Progenitor cell of endocrine pancreas (in vitro differentiated cells): Measurements from ENCODE around the gene BTBD9. TPM values are rescaled to one million over a fixed set of nuclear protein-coding genes. Genes with fewer than 3 reads are reported as not detected.

Experiments used
- DNase-seq: peaks from one replicate; pipeline ENCODE4 v3.0.0; 2021; ENCODE audit warnings: low spot score; ENCODE audit not compliant: unreplicated experiment
- H3K27ac Mint-ChIP-seq: 2 replicates; pipeline ENCODE4 v1.8.0; 2021; ENCODE audit warnings: mild to moderate bottlenecking, moderate library complexity, mixed read lengths
- H3K27me3 Mint-ChIP-seq: 2 replicates; pipeline ENCODE4 v1.8.0; 2021; ENCODE audit warnings: mixed read lengths
- H3K36me3 Mint-ChIP-seq: 2 replicates; pipeline ENCODE4 v1.8.0; 2022; ENCODE audit warnings: mixed read lengths; ENCODE audit not compliant: insufficient read depth
- H3K4me1 Mint-ChIP-seq: 2 replicates; pipeline ENCODE4 v1.8.0; 2021; ENCODE audit warnings: low read depth, mixed read lengths
- H3K4me3 Mint-ChIP-seq: 2 replicates; pipeline ENCODE4 v1.8.0; 2021; ENCODE audit warnings: low read depth, mild to moderate bottlenecking, moderate library complexity, mixed read lengths
- H3K9me3 Mint-ChIP-seq: 2 replicates; pipeline ENCODE4 v1.8.0; 2021; ENCODE audit warnings: low read depth, mixed read lengths
- total RNA-seq: library from RNA; stranded (reverse); gene quantifications from 2 replicates; pipeline ENCODE4 v1.2.1, GENCODE V29; 2021
- TF ChIP-seq, protein P1 (sequence below): fragments of 200-600 bp; sonication (generic); IDR thresholded peaks from one replicate; pipeline ENCODE4 v1.5.0; 2021; ENCODE audit warnings: antibody characterized with exemption, mild to moderate bottlenecking; ENCODE audit not compliant: unreplicated experiment

BTBD9 gene
- total RNA-seq, 1 donor from 2014 or later, result 25.9 TPM

DNA sequence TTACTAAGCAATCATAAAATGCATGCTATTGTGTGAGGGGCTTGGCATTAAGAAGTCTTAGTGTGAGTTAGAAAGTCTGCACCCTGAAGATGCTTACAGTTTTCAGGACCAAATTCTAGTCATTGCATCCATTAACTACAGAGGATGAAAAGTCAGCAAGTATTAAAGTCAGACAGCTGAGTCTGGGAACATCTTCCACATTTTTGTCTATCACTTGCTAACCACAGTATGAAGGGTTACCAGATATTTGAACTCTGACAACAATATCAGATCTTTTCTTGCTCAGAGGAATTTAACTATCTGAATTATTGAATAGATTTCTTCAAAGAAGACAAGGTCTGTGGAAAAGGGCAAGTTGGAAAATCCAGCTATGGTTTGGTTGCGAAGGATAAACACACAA, 264.4 kb downstream of the BTBD9 start:
- peaks cover 11% of the 10 kb centered on the region for H3K4me1 Mint-ChIP-seq
- H3K36me3 Mint-ChIP-seq, result no peaks in the 10 kb centered on the region
- no peaks in the 10 kb centered on the region for H3K9me3 Mint-ChIP-seq
- no peaks in the 10 kb centered on the region for H3K27me3 Mint-ChIP-seq
- H3K4me3 Mint-ChIP-seq, result no peak overlapping the region
- TF ChIP-seq, protein P1, sequence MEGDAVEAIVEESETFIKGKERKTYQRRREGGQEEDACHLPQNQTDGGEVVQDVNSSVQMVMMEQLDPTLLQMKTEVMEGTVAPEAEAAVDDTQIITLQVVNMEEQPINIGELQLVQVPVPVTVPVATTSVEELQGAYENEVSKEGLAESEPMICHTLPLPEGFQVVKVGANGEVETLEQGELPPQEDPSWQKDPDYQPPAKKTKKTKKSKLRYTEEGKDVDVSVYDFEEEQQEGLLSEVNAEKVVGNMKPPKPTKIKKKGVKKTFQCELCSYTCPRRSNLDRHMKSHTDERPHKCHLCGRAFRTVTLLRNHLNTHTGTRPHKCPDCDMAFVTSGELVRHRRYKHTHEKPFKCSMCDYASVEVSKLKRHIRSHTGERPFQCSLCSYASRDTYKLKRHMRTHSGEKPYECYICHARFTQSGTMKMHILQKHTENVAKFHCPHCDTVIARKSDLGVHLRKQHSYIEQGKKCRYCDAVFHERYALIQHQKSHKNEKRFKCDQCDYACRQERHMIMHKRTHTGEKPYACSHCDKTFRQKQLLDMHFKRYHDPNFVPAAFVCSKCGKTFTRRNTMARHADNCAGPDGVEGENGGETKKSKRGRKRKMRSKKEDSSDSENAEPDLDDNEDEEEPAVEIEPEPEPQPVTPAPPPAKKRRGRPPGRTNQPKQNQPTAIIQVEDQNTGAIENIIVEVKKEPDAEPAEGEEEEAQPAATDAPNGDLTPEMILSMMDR, result no peak
- no peak for DNase-seq
- H3K27ac Mint-ChIP-seq, result no peak overlapping the region

DNA sequence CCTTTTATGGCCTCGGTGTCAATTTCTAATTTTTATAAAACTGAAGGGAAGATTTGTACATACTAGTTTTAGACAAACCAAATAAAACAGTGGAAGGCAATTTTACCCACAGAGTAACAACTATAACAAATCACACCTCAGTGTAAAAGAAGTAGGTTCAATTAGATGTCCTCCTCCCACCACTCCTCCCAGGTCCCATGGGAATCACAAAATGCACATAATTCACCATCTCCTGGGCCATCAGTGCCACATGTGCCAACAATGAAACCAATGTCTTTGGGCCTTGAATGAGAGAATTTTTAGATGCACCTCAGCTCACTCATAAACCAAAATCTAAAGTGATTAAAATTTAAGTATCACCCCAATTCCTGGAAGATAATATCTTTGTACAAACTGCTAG, 267.8 kb downstream of the BTBD9 start:
- no peak overlapping the region for H3K27ac Mint-ChIP-seq
- no peaks in the 10 kb centered on the region for H3K36me3 Mint-ChIP-seq
- no peak overlapping the region for H3K4me3 Mint-ChIP-seq
- H3K27me3 Mint-ChIP-seq, result no peaks in the 10 kb centered on the region
- H3K4me1 Mint-ChIP-seq, result peaks cover 14% of the 10 kb centered on the region
- H3K9me3 Mint-ChIP-seq, result no peaks in the 10 kb centered on the region
- DNase-seq, result no peak
- TF ChIP-seq, protein P1, result no peak

DNA sequence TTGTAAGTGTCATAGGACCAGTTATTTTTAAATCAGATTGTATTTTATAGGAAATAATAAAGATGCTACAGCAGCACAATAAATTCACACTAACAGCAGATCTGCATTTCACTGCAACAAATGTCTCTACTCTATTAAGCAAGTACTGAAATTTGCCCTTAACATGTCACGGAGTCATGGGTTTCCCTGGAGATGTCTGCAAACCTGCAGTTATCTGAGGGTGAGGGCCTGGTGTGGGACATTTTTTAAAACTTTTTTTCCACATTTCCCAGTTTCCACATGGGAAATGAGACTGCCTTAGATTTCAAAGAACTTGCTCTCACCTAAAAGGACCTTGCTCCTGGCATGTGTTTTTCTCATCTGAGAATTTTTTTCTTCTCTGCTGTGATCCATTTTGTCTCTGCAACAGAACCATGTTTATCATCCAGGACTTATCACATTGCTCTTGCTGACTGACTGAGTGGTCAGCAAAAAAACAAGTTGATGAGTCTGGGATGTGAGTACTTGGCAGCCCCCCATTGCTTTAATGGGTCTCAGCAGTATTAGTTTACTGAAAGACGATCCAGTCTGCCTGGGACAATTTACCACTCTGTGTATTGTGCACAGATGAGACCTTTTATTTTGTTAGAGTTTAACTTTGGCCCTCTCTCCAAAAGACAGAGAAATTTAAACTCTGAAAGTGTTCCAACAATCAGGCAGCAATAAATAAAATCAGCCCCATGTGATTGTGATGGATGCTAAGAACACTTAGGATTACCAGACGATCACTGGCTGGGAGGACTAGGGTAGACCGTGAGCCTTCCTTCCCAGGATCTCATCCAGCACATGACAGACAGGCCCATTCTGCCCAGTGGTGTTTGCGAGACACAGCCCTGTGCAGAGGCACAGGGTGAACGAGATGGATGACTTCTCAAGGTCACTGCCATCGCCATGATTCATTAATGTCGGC, 268.8 kb downstream of the BTBD9 start:
- DNase-seq, result no peak
- no peak overlapping the region for H3K27ac Mint-ChIP-seq
- no peak overlapping the region for H3K4me3 Mint-ChIP-seq
- H3K9me3 Mint-ChIP-seq, result no peaks in the 10 kb centered on the region
- H3K4me1 Mint-ChIP-seq, result peaks cover 14% of the 10 kb centered on the region
- H3K36me3 Mint-ChIP-seq, result no peaks in the 10 kb centered on the region
- H3K27me3 Mint-ChIP-seq, result no peaks in the 10 kb centered on the region
- TF ChIP-seq, protein P1, result no peak

DNA sequence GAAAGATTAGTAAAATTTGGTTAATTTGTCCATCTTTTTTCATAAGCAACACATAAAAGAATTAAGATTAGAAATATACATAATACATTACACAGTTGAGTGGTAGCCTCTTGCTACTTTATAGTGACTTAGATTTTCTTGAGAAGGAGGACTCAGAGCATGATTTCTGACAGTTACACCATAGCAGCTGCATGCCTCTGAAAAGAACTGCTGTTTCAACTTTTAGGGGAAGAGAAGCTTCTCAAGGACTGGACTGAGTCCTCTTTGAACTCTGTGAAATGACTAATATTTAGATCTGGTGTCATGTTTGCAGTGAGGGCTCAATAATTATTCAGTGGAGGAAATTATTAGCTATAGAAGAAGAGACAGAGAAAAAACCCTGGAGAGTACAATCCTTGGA, 272.5 kb downstream of the BTBD9 start:
- Mint-ChIP-seq H3K36me3 (no peaks in the 10 kb centered on the region), H3K4me1 (peaks cover 7% of the 10 kb centered on the region), H3K9me3 (no peaks in the 10 kb centered on the region), H3K4me3 (no peak overlapping the region), H3K27ac (no peak overlapping the region), H3K27me3 (no peaks in the 10 kb centered on the region)
- no peak for DNase-seq
- TF ChIP-seq, protein P1, result no peak

DNA sequence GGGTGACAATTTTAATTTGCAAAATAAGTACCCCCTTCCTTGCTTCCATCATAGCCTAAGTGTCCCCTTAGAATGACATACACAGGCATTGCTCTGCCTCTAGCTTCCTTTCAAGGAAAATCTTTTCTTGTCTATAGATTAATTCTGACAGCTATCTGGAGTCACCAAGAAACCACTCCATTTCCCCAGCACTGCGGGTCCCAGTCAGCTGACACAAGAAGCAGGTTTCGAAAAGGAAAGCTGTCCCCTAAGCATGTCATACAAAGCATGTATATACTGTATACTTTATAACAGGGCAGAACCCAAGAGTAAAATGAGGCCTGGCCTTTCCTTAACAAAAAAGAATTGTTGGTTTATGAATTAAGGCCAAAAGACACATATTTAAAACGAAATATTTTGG, 273.5 kb downstream of the BTBD9 start:
- DNase-seq, result no peak
- no peaks in the 10 kb centered on the region for H3K27me3 Mint-ChIP-seq
- no peak overlapping the region for H3K4me3 Mint-ChIP-seq
- no peaks in the 10 kb centered on the region for H3K36me3 Mint-ChIP-seq
- no peaks in the 10 kb centered on the region for H3K9me3 Mint-ChIP-seq
- H3K4me1 Mint-ChIP-seq, result peaks cover 3% of the 10 kb centered on the region
- no peak overlapping the region for H3K27ac Mint-ChIP-seq
- TF ChIP-seq, protein P1, result no peak
